H9 (cell line): Measurements from ENCODE around the gene TCERG1L. TPM values are rescaled to one million over a fixed set of nuclear protein-coding genes. Genes with fewer than 3 reads are reported as not detected.

Experiments
- DNase-seq: peaks from one replicate; pipeline ENCODE4 v3.0.0-alpha.2; 2017
- H2AFZ ChIP-seq: one replicate; pipeline ENCODE4 v1.6.1; 2013; ENCODE audit warnings: mild to moderate bottlenecking, low read length, control low read depth, moderate library complexity
- H2AK5ac ChIP-seq: 2 replicates; pipeline ENCODE4 v1.6.1; 2013; ENCODE audit warnings: low read length, control low read depth, mixed read lengths; ENCODE audit not compliant: insufficient read length
- H2BK120ac ChIP-seq: one replicate; pipeline ENCODE4 v1.6.1; 2013; ENCODE audit warnings: low read depth, mild to moderate bottlenecking, low read length, control low read depth, inconsistent platforms; ENCODE audit not compliant: poor library complexity, severe bottlenecking
- H2BK12ac ChIP-seq: 2 replicates; pipeline ENCODE4 v1.6.1; 2013; ENCODE audit warnings: low read length, control low read depth, mixed read lengths, low read depth; ENCODE audit not compliant: insufficient read length
- H2BK15ac ChIP-seq: 2 replicates; pipeline ENCODE4 v1.6.1; 2013; ENCODE audit warnings: low read depth, low read length, control low read depth
- H2BK20ac ChIP-seq: one replicate; pipeline ENCODE4 v1.6.1; 2013; ENCODE audit warnings: low read depth, mild to moderate bottlenecking, low read length, control low read depth, inconsistent platforms; ENCODE audit not compliant: poor library complexity, severe bottlenecking
- H2BK5ac ChIP-seq: 2 replicates; pipeline ENCODE4 v1.6.1; 2013; ENCODE audit warnings: low read length, control low read depth, mixed read lengths; ENCODE audit not compliant: insufficient read length
- H3K14ac ChIP-seq: 2 replicates; pipeline ENCODE4 v1.6.1; 2013; ENCODE audit warnings: low read length, control low read depth; ENCODE audit not compliant: insufficient read depth
- H3K18ac ChIP-seq: 2 replicates; pipeline ENCODE4 v1.6.1; 2013; ENCODE audit warnings: low read depth, mild to moderate bottlenecking, mixed read lengths, low read length, control low read depth; ENCODE audit not compliant: insufficient read length
- H3K23ac ChIP-seq: 2 replicates; pipeline ENCODE4 v1.6.1; 2013; ENCODE audit warnings: low read length, control low read depth, mixed read lengths, low read depth; ENCODE audit not compliant: insufficient read length
- H3K23me2 ChIP-seq: 2 replicates; pipeline ENCODE4 v1.6.1; 2013; ENCODE audit warnings: low read depth, mild to moderate bottlenecking, mixed read lengths, low read length, control low read depth; ENCODE audit not compliant: insufficient read length, poor library complexity, severe bottlenecking
- H3K27ac ChIP-seq: 2 replicates; pipeline ENCODE4 v1.5.1; 2013; ENCODE audit warnings: low read length, control low read depth, mixed read lengths, low read depth; ENCODE audit not compliant: insufficient read length
- H3K27me3 ChIP-seq: 2 replicates; pipeline ENCODE4 v1.6.1; 2013; ENCODE audit warnings: low read length, control low read depth, inconsistent platforms; ENCODE audit not compliant: insufficient read depth
- H3K4ac ChIP-seq: 2 replicates; pipeline ENCODE4 v1.6.1; 2013; ENCODE audit warnings: low read depth, mild to moderate bottlenecking, control low read depth, inconsistent platforms, low read length, moderate library complexity
- H3K4me1 ChIP-seq: 2 replicates; pipeline ENCODE4 v1.6.1; 2013; ENCODE audit warnings: low read length, control low read depth, inconsistent platforms; ENCODE audit not compliant: insufficient read depth
- H3K4me2 ChIP-seq: 2 replicates; pipeline ENCODE4 v1.6.1; 2013; ENCODE audit warnings: low read length, control low read depth, mixed read lengths; ENCODE audit not compliant: insufficient read length, insufficient read depth
- H3K56ac ChIP-seq: 2 replicates; pipeline ENCODE4 v1.6.1; 2013; ENCODE audit warnings: low read depth, mild to moderate bottlenecking, mixed read lengths, low read length, control low read depth; ENCODE audit not compliant: insufficient read length
- H3K79me1 ChIP-seq: 2 replicates; pipeline ENCODE4 v1.6.1; 2013; ENCODE audit warnings: low read depth, mild to moderate bottlenecking, moderate library complexity, low read length, control low read depth, inconsistent platforms; ENCODE audit not compliant: insufficient read depth, poor library complexity, severe bottlenecking
- H3K79me2 ChIP-seq: 2 replicates; pipeline ENCODE4 v1.6.1; 2013; ENCODE audit warnings: low read length, control low read depth, inconsistent platforms; ENCODE audit not compliant: insufficient read depth
- H3K9ac ChIP-seq: 2 replicates; pipeline ENCODE4 v1.6.1; 2013; ENCODE audit warnings: low read length, control low read depth, mixed read lengths; ENCODE audit not compliant: insufficient read length; ENCODE audit errors: extremely low read depth
- H3K9me3 ChIP-seq: one replicate; pipeline ENCODE4 v1.6.1; 2013; ENCODE audit warnings: low read depth, low read length, inconsistent platforms; ENCODE audit not compliant: control insufficient read depth
- H3T11ph ChIP-seq: one replicate; pipeline ENCODE4 v1.6.1; 2013; ENCODE audit warnings: mild to moderate bottlenecking, low read length, control low read depth, inconsistent platforms
- H4K20me1 ChIP-seq: one replicate; pipeline ENCODE4 v1.6.1; 2013; ENCODE audit not compliant: control insufficient read depth, insufficient read length, insufficient read depth
- H4K5ac ChIP-seq: 2 replicates; pipeline ENCODE4 v1.6.1; 2013; ENCODE audit warnings: low read depth, mild to moderate bottlenecking, mixed read lengths, low read length, control low read depth; ENCODE audit not compliant: insufficient read length
- H4K8ac ChIP-seq: replicated peaks from 2 replicates; pipeline ENCODE4 v1.6.1; 2013; ENCODE audit warnings: low read length, control low read depth, mixed read lengths, low read depth; ENCODE audit not compliant: insufficient read length
- H4K91ac ChIP-seq: 2 replicates; pipeline ENCODE4 v1.6.1; 2013; ENCODE audit warnings: low read depth, mild to moderate bottlenecking, moderate library complexity, mixed read lengths, low read length, control low read depth; ENCODE audit not compliant: insufficient read length
- H3K27ac Mint-ChIP-seq, 3 experiments: 2 replicates in 2 of 3; 3 replicates in 1 of 3; pipeline ENCODE4 v1.8.0; 2020 to 2021; ENCODE audit warnings: mixed read lengths in 3 of 3, mild to moderate bottlenecking in 1 of 3, moderate library complexity in 1 of 3
- H3K27me3 Mint-ChIP-seq: 2 replicates; pipeline ENCODE4 v1.8.0; 2021; ENCODE audit warnings: low read depth, mild to moderate bottlenecking, moderate library complexity, mixed read lengths
- H3K36me3 Mint-ChIP-seq, 3 experiments: 2 replicates in 2 of 3; 3 replicates in 1 of 3; pipeline ENCODE4 v1.8.0; 2020 to 2021; ENCODE audit warnings: low read depth in 3 of 3, mixed read lengths in 3 of 3; ENCODE audit not compliant: insufficient read depth in 1 of 3
- H3K4me1 Mint-ChIP-seq, 2 experiments: 2 replicates each; pipeline ENCODE4 v1.8.0; 2020; ENCODE audit warnings: mixed read lengths in 2 of 2
- H3K4me3 Mint-ChIP-seq, 2 experiments: 2 replicates in 1 of 2; 3 replicates in 1 of 2; pipeline ENCODE4 v1.8.0; 2020 to 2021; ENCODE audit warnings: mild to moderate bottlenecking in 2 of 2, mixed read lengths in 2 of 2, moderate library complexity in 1 of 2
- H3K9me3 Mint-ChIP-seq, 2 experiments: 2 replicates in 1 of 2; 3 replicates in 1 of 2; pipeline ENCODE4 v1.8.0; 2020; ENCODE audit warnings: mild to moderate bottlenecking in 2 of 2, mixed read lengths in 2 of 2, moderate library complexity in 1 of 2
- CTCF ChIP-seq: fragments of 200-600 bp; sonication (generic); conservative IDR thresholded peaks from 3 replicates; pipeline ENCODE4 v1.8.0; 2021; ENCODE audit warnings: antibody characterized with exemption, mild to moderate bottlenecking
- WGBS: extraction: QIAGEN DNeasy Blood & Tissue Kit; methylation state at CpG from one replicate; pipeline ENCODE4 v1.1.7; 2013; ENCODE audit warnings: missing lambda C conversion rate, low lambda C conversion rate, mixed read lengths; ENCODE audit not compliant: insufficient read length; ENCODE audit errors: extremely low coverage; 5-methylcytosine and 5-hydroxymethylcytosine counted together
- total RNA-seq: library from RNA; stranded (reverse); gene quantifications from 2 replicates; pipeline ENCODE4 v1.2.1, GENCODE V29; 2021

TCERG1L gene
- total RNA-seq, 1 experiment from 2014 or later, result 3.3 TPM

DNA sequence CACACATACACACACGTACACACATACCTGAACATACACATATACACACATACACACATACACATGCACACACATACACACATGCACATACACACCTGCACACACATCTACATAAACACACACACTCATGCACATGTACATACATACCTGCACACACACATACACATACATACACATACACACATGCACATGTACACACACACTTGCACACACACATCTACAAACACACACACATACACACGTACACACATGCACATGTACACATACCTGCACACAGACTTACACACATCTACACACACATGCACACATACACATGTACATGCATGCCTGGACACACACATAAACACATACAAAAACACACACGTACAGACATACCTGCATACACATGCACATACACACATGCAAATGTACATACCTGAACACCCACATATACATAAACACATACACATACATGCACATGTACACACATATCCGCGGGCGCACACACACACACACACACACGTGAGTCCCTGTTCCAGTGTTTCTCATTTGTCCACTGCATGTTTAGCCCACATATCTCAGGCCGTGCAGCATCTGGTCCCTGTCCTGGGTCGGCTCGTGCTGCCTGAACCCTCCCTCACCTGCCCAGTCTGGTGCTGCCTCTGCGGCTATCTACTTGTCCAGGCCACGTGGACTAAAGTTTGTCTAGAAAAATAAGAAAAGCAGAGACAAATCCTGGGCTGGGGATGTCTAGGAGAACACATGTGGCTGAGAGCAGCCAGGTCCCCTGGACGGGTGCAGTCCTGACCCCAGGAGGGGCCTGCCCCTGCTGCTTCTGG is 238.7 kb downstream of the TCERG1L start:
- Histone ChIP-seq H3K23me2 (no peaks in the 10 kb centered on the region), H3K23ac (no peak overlapping the region), H2AK5ac (no peak overlapping the region), H3K9me3 (no peaks in the 10 kb centered on the region), H2BK120ac (no peak overlapping the region), H3K79me2 (no peaks in the 10 kb centered on the region), H2BK12ac (no peak overlapping the region), H2BK20ac (no peak overlapping the region), H3K56ac (no peak overlapping the region), H2BK5ac (no peak overlapping the region), H3K9ac (no peak overlapping the region), H4K8ac (no peak overlapping the region), H3K4me1 (peaks cover 4% of the 10 kb centered on the region; the same call in 1 of the 2 replicates), H3K4ac (no peak overlapping the region), H3K27me3 (no peaks in the 10 kb centered on the region), H4K20me1 (no peaks in the 10 kb centered on the region), H3K14ac (no peak overlapping the region), H2AFZ (no peak overlapping the region), H3T11ph (no peak overlapping the region), H4K5ac (no peak overlapping the region), H3K27ac (no peak overlapping the region), H3K4me2 (no peak overlapping the region), H2BK15ac (no peak overlapping the region), H3K18ac (no peak overlapping the region), H4K91ac (no peak overlapping the region), H3K79me1 (no peaks in the 10 kb centered on the region)
- Mint-ChIP-seq H3K4me3 (no peak overlapping the region), H3K27me3 (peaks cover 2% of the 10 kb centered on the region; the same call in 1 of the 2 replicates), H3K4me1 (peaks cover 28 to 30% of the 10 kb centered on the region in 2 experiments), H3K36me3 (no peaks in the 10 kb centered on the region; a peak in 1 of 7 replicates), H3K9me3 (no peaks in the 10 kb centered on the region; a peak in 1 of 5 replicates), H3K27ac (no peak overlapping the region)
- no peak for DNase-seq
- 100% methylated on average over 1 of the region's 13 CpGs for WGBS
- TF ChIP-seq CTCF, result no peak
